GM18951 (cell line): ENCODE data around the gene AKAP5.
"Not testable (repeated sequence)": the region's sequence is repeated elsewhere in the genome, so short reads cannot be mapped to it uniquely, and the experiment has no call there.

Source experiments
- POLR2A ChIP-seq: IDR thresholded peaks from 4 replicates; pipeline ENCODE4 v1.6.1; 2011; ENCODE audit warnings: mild to moderate bottlenecking; ENCODE audit not compliant: insufficient read length, insufficient read depth; ENCODE audit errors: extremely low read depth
- in situ Hi-C: fragments of 300-500 bp; cut with MboI; formaldehyde crosslinking; loops from one replicate; pipeline ENCODE4 v1.12.0; 2022; ENCODE audit warnings: low sequenced_read_pairs, mixed read lengths, inconsistent platforms; ENCODE audit not compliant: unreplicated experiment

AKAP5 gene

GRCh38 chr14:64515053-64515452 is 49.8 kb downstream of the AKAP5 start:
- no peak for TF ChIP-seq POLR2A
- in situ Hi-C loops = no loop called here

GRCh38 chr14:64516969-64517368 is 51.7 kb downstream of the AKAP5 start:
- in situ Hi-C loops = no loop called here
- TF ChIP-seq POLR2A = no peak

GRCh38 chr14:64517667-64518066 is 52.4 kb downstream of the AKAP5 start:
- in situ Hi-C loops = not testable (repeated sequence)

- no peak for TF ChIP-seq POLR2A
- in situ Hi-C loops = no loop called here
Observed at GRCh38 chr14:64518229-64518628, 52.9 kb downstream of the AKAP5 start.

- in situ Hi-C loops = no loop called here
- TF ChIP-seq POLR2A = no peak
Observed at GRCh38 chr14:64520699-64521098, 55.4 kb downstream of the AKAP5 start.

GRCh38 chr14:64522591-64523355 is 57.5 kb downstream of the AKAP5 start:
- in situ Hi-C loops = no loop called here
- TF ChIP-seq POLR2A = no peak
